NCI-H2227 treated with DMSO at 0.1 percent for 48 hours (cell line): Measurements from ENCODE around the gene PDCL2.
"Not testable (repeated sequence)": the region's sequence is repeated elsewhere in the genome, so short reads cannot be mapped to it uniquely, and the experiment has no call there.

Experiments
- DNase-seq: peaks from one replicate; lab custom pipeline; 2025; lab: John Stamatoyannopoulos, UW

Gene PDCL2

GRCh38 chr4:55588160-55588559, 3.9 kb downstream of the PDCL2 start:
- no peak for DNase-seq

GRCh38 chr4:55582773-55583172, 9.3 kb downstream of the PDCL2 start:
- not testable (repeated sequence) for DNase-seq

GRCh38 chr4:55578341-55579010, 13.6 kb downstream of the PDCL2 start:
- no peak for DNase-seq

DNA sequence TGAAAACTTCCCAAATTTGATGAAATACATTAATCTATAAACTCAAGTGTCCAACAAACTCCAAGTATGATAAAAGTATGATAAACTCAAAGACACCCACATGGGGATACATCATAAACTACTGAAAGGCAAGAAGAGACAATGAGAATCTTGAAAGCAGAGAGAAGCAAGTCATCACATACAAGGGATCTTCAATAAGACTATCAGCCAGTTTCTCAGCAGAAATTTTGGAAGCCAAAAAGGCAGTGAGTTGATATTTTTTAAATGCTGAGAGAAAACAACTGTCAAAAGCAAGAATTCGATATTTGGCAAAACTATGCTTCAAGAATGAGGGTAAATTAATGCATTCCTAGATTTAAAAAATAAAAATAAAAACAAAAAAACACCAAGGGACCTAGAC, 16.5 kb downstream of the PDCL2 start:
- DNase-seq: no peak

GRCh38 chr4:55574252-55574651, 17.8 kb downstream of the PDCL2 start:
- no peak for DNase-seq

- DNase-seq: no peak
These were observed 20.2 kb downstream of the PDCL2 start for GRCh38 chr4:55571806-55572205.

GRCh38 chr4:55568905-55569504, 23.0 kb downstream of the PDCL2 start:
- no peak for DNase-seq

DNA sequence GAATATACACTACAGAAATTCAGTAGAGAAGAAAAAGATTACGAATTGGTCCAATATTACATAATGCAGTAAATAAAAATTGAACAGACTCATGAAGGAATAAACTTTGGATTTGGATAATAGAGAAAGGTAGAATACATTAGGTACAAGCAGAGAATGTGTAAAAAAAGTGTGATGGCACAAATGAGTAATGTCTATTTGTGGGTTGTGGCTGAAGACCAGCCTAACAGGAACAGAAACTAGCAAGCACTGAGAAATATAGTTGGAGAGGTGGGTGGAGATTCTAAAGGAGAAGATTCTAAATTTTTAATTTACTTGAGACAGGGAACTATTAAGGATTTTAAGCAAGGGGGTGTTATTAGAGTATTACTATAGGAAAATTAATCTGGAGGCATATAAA, 30.2 kb downstream of the PDCL2 start:
- no peak for DNase-seq

DNA sequence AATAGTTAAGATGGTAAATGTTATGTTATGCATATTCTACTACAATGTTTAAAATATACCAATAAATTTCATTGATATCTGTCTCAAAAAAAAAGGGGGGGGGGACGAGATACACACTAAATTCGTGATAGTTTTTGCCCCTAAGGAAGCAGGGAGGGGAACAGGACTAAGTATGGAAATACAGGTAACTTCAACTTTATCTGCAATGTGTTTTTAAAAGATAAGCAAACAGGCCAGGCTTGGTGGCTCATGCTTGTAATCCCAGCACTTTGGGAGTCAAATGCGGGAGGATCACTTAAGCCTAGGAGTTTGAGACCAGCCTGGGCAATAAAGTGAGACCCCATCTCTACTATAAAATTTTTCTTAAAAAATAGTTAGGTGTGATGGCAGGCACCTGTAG, 31.9 kb downstream of the PDCL2 start:
- no peak for DNase-seq

- no peak for DNase-seq
These were observed 37.5 kb downstream of the PDCL2 start for GRCh38 chr4:55554453-55555030.

GRCh38 chr4:55553441-55554201, 38.4 kb downstream of the PDCL2 start:
- peak; percentile 4 for DNase-seq

- DNase-seq: not testable (repeated sequence)
These were observed 40.1 kb downstream of the PDCL2 start for GRCh38 chr4:55551964-55552363.

DNA sequence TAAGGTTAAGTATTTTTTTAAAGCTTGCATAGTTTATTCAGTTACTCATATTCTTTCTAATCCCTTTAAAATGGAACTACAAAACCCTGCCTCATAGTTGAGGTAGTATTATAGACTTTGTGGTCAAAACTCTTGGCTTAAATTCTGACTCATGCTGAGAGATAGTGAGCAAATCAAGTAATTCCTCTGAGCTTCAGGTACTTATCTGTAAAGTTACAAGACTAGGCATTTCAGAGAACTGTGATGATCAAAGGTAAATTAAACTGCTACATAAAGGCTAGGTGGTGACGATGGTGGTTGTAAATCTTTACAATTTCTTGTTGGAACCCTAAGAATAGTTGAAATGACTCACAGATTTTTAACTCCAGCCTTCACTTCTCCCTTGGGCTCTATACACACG, 42.2 kb downstream of the PDCL2 start:
- DNase-seq: no peak

DNA sequence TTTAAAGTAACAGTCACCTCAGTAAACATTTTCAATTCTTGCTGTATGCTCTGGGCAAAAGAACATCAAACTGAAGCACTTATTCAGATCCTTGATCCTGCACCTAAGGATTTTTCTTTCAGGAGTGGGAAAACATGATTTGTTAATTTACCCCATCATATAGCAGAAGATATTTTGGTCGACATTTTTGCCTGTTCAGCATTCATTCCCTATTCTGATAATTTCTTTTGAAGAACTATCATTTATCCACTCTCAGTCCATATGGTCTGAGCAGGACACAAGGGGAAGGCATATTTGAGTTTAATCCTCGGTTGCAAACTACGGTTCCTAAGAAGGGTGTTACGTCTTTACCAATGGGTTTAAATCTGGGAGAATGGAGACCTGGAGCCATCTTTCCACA, 44.1 kb downstream of the PDCL2 start:
- no peak for DNase-seq

- DNase-seq: peak; percentile 57
These were observed 44.6 kb downstream of the PDCL2 start for GRCh38 chr4:55547466-55547770.

DNA sequence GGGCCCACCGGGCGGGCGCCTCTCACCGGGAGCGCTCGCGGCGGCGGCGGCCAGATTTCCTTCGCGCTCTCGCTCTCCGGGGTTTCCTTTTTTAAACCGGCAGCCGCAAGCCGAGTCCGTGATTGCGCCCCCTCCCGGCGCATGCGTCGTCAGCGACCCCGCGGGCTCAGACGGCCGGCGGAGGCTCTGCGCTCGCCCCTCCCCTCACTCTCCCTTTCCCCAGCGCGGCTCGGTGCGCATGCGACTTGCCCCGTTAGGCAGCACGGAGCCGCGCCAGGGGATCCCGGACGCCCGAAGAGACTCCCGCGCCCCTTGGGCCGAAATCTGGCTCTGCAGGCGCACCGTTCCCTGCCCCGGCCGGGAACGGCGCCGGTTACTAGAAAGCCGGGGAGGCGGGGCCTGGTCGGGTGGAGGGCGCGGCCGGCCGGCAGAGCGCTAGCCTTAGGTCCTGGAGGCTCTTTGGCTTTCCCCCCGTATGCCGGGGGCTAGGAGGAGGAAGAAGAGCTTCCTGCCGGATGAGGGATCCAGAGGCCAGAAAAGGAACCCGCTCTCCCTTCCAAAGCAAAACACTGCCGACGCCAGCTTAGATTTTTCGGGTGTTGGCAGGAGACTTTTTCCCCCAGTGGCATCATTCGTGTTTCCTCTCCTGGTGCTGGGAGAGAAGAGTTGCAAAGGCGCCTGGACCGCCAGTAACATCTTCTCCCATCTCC, 45.1 kb downstream of the PDCL2 start, which contains the start of gene CLOCK:
Gene CLOCK, minus strand, starts transcription at position 154 of the 710 bp plus-strand sequence. CDS start 64,124 bp downstream, outside the sequence.
- peak; percentile 73 for DNase-seq

- no peak for DNase-seq
These were observed 45.6 kb downstream of the PDCL2 start for GRCh38 chr4:55546506-55546755.

- DNase-seq: peak; percentile 52
These were observed 46.2 kb downstream of the PDCL2 start for GRCh38 chr4:55545641-55546505.

DNA sequence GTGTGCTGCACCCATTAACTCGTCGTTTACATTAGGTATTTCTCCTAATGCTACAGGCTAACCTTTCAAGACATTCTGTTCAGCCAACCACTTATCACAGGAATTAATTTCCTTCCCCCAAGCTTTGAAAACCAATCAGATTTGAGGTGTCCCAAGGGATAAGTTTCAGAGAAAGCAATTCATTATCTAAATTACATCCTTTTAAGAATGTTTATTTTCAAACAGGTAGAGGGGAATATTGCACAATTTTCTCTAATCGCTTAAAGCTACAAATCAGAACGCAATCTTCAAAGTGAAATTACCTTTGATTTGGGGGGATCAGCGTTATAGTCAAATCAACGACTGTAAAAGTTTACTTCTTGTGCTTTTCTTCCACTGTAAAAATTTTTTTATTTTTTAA, 46.9 kb downstream of the PDCL2 start:
- no peak for DNase-seq

- DNase-seq: no peak
These were observed 48.2 kb downstream of the PDCL2 start for GRCh38 chr4:55543858-55544257.

DNA sequence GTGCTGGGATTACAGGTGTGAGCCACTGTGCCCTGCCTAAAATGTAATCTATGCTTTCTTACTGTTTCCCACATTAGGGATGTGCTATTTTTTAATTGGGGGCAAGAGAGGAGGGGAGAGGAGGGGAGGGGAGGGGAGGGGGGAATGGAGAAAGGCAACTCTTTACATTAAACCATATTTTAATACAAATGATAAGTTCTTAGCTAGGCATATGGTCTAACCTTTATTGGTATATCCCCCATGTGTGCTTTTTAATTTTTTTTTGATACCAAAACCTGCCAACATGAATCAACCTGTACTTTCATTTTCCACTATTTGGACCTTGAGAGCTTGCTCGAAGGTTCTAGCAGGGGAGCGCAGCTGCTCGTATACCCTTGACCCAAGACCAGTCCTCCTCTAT, 51.8 kb downstream of the PDCL2 start:
- no peak for DNase-seq

GRCh38 chr4:55539658-55540057, 52.4 kb downstream of the PDCL2 start:
- no peak for DNase-seq
